SIG-M5 treated with dmso at 0.1 percent for 504 hours (cell line): ENCODE measurements around the gene YDJC.
"Not testable (repeated sequence)": the region's sequence is repeated elsewhere in the genome, so short reads cannot be mapped to it uniquely, and the experiment has no call there.

ENCODE experiments used
- DNase-seq: peaks from one replicate; lab custom pipeline; 2025; ENCODE audit not compliant: unreplicated experiment; lab: John Stamatoyannopoulos, UW

Gene YDJC

DNA sequence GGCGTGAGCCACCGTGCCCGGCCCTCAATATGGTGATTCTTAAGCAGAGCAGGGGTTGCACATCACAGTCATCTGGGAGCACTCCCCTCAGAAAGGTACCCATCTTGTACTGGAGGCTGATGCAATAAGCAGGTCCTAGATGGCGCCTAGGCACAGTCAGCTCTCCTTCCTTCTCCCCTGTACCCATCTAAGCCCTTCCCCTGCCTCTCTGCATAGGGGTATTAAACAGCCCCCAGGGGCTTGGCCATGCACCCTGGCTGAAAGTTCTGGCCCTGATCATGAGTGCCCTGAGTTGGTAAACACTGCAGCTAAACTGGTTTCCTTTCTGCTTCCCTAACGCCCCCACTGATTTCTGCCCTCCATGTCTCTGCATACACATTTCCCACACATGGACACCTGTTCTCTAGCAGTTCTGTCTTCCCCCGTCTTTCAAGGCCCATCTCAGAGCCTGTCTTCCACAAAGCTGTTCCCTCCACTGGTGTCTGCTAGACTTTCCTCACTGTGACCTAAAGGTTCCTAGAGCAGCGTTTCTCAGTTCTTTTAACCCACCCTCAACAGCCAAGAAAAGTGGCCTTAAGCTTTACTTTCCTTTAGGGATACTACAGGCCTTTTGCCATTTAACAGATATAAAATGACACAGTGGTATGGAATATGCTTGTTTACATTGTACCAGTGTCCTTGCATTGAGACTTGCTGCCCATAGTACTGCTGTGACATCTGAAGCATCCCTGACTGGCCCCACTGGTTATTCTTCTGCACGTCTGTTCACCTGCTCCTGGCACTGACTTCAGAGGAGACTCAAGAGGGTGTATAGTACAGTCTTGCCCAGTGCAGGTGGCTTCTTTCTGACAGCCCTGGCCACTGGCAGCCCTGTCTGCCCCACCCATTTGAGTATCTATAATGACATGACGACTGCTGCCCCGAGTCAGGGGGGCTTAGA lies 46.8 kb downstream of the YDJC start:
- DNase-seq: no peak

DNA sequence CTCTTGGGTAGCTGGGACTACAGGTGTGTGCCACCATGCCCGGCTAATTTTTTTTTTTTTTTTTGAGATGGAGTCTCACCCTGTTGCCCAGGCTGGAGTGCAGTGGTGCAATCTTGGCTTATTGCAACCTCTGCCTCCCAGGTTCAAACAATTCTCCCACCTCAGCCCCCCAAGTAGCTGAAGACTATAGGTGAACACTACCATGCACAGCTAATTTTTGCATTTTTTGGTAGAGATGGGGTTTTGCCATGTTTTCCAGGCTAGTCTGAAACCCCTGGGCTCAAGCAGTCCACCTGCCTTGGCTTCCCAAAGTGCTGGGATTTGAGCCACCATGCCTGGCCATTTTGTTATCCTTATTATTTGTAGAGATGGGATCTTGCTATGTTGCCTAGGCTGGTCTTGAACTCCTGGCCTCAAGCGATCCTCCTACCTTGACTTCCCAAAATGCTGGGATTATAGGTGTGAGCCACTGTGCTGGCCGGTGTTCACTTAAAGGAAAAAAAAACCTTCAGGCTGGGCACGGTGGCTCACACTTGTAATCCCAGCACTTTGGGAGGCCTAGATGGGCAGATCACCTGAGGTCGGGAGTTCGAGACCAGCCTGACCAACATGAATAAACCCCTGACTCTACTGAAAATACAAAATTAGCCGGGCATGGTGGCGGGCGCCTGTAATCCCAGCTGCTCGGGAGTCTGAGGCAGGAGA lies 48.7 kb downstream of the YDJC start:
- not testable (repeated sequence) for DNase-seq

DNA sequence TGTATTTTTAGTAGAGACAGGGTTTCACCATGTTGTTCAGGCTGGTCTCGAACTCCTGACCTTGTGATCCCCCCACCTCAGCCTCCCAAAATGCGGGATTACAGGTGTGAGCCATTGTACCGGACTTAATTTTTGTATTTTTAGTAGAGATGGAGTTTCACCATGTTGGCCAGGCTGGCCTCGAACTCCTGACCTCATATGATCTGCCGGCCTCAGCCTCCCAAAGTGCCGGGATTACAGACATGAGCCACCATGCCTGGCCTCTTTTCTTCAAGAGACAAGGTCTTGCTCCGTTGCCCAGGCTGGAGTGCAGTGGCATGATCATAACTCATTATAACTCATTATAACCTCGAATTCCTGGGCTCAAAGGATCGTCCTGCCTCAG lies 49.2 kb downstream of the YDJC start:
- not testable (repeated sequence) for DNase-seq

DNA sequence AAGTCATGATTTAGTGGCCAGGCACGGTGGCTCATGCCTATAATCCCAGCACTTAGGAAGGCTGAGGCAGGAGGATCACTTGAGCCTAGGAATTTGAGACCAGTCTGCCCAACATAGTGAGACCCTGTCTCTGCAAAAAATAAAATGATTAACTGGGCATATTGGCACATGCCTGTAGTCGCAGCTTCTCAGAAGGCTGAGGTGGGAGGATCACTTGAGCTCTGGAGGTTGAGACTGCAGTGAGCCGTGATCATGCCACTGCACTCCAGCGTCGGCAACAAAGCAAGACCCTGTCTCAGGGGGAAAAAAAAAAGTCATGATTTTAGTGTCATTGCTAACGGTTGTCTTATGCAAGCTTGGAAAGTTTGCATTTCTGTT lies 50.4 kb downstream of the YDJC start:
- DNase-seq: no peak
